NCI-H526 (cell line): Measurements from ENCODE around the gene GLIS1.

Experiments used
- DNase-seq, 2 experiments: peaks; one replicate each; lab custom pipeline; 2025; lab: John Stamatoyannopoulos, UW

GLIS1 gene

GRCh38 chr1:53508991-53509666 is 229.8 kb downstream of the GLIS1 start:
- no peak for DNase-seq

GRCh38 chr1:53508056-53508990 is 230.6 kb downstream of the GLIS1 start:
- DNase-seq, result no peak

DNA sequence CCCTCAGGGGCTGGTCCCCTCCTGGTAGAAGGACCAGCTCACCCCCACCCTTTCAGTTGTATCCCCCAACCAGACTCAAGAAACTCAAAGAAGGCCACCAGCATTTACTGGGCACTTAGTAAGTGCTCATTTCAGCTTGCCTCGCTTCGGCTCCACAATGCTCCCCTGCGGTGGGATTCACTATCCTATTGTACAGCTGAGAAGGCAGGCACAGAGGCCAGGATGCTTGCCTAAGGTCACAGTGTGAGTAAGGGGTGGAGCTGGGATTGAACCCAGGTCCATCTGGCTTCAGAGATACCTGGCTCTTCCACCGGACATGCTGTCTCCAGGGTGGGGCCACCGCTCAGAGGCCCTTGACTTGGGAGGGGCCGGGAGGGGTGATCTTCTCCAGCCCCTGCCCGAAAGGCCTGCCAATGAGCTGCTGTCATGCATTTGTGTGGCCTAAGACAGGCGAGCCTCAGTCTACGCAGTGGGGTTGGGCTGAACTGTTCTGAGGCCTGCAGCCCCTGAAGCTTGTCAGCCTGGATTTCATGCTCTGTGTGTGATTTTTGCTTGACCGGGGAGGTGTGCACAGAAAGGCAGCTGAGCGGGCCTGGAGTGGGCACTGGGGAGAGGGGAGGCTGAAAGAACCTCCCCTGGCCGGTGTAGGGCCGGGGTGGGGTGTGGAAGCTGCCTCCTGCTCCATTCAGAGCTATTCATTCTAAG is 231.7 kb downstream of the GLIS1 start:
- no peak for DNase-seq

GRCh38 chr1:53506355-53507050 is 232.5 kb downstream of the GLIS1 start:
- DNase-seq, result no peak

DNA sequence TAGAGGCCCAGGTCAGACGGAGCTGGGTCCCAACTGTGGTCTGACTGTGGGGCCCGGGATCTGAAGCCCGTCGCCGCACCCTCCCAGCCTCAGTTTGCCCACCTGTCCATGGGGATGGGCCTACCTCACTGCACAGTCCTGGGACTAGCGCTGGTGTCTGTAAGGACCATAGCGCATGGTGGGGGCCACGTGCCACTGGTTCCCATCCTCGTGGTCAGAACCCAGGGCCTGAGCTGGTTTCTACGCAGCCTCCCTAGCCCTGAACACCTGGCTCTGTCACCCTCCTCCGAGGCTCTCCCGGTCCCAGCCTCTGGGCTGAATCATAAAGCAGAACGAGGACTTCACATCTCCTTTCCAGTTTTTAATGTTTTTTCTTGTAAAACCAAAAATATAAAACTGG is 233.1 kb downstream of the GLIS1 start:
- no peak for DNase-seq

GRCh38 chr1:53505401-53505800 is 233.6 kb downstream of the GLIS1 start:
- DNase-seq, result no peak

DNA sequence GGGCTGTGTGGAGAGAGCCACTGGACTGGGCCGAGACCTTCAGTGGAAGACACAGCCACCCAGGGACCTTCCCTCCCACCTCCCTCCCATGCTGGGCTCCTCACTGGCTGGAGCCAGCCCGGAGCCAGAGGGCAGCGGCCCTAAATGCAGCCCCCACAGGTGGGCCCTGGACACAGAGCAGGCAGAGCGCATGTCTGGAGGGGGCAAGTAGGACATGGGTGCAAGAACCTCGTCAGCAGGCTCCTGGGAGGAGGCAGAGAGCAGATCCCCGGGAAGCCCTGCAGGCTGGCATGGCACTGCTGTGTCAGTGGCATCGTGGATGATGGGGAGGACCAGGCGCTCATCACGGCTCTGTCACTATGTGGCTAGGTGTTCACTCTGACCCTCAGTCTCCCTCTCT is 234.1 kb downstream of the GLIS1 start:
- DNase-seq, result no peak

DNA sequence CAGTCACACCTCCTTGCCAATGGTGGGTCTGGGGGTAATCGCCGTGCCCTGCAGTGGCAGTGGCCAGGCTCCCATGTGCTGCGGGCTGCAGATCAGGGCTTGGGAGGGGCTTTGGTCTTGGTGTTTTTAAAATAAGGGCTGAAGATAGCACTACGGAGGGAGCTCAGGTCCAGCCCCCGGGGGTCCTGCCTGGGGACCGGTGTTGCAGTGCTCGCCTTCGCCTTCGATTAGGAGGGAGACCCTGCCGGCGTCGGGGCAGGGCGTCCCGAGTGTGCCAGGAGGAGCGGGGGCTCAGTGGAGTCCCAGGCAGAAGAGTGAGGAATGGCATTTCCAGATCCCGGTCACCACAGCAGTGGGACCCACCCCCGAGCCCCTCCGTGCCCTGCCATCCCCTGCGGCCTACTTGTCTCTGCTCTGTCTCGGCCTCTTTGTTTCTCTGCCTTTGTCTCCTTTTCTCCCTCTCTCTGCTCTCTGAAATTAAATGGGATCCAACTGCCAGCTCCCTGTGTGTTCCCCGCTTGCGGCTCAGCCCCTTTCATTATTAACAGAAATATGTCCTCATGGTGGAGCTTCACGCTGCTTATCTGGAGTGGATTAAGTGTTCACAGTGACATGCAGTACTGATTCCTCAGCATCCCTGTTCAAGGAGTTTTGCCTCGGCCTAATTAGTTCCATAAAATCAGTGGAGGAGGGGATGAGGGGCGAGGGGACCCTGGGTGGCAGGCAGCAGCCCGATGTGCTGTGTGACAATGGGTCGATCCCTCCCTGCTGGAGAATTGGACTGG is 235.3 kb downstream of the GLIS1 start:
- no peak for DNase-seq

DNA sequence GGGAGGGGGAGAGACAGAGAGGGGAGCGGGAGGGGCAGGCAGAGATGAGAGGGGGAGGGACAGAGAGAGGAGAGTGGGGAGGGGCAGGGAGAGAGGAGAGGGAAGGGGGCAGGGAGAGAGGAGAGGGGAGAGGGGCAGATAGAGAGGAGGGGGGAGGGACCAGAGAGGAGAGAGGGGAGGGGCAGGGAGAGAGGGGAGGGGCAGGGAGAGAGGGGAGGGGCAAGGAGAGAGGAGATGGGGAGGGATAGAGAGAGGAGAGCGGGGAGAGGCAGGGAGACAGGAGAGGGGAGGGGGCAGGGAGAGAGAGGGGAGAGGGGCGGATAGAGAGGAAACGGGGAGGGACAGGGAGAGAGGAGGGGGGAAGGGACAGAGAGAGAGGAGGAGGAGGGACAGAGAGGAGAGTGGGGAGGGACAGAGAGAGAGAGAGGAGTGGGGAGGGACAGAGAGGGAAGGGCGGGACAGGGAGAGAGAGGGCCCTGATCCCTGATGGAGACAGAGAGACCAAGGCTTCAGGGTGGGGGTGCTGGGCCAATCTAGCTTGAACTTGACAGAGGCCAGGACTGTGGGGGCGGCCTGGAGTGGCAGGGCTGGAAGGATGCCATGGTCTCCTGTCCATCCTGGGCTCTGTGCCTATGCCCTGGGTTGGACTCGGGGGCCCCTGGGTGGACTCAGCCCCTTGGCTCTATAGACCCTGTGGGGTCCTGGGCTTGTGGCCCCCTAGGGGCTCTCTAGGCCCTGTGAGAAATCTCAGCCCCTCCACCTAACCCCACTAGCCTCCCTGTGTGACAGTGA is 236.1 kb downstream of the GLIS1 start:
- peak in 1 of 2 experiments; percentile 46 for DNase-seq

DNA sequence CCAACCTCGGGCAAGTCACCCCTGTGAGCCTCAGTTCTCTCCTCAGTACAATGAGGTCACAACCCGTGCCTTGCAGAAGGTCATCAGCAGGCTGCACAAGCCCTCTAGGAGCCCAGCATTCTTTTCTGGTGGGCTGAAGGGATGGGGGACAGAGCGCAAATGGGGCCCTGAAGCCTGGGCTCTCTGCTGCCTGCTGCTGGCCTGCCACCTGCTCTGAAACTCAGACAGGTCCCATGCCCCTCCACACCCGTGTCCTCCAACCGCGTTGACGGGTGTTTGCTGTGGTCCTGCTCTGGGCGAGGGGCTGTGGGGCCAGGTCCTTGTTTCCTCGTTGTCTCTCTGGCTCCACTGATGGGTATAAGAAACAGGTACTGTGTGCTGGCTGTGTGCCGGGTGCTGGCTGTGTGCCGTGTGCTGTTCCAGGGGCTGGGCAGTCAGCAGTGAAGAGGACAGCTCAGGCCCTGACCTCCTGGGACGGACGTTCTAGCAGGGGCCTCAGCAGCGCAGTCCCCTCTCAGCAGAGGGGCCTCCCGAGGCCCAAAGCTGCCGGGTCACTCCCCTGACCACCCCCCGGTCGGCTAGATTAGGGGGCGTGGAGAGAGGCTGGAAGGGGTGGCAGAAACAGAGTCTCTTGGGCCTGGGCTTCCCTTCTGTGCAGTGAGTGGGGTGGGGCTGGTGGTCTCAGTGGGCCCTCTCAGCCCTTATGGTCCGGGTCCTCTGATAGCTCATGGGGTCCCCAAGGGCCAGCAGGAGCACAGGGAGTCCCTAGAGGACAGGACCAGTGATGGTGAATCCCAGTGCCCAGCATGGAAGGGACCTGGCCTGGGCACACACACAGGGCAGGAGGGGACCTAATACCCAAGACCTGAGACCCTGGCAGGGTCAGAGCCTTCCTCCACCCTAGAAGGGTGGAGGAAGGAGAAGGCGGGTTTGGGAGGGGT is 237.6 kb downstream of the GLIS1 start:
- DNase-seq, result no peak

DNA sequence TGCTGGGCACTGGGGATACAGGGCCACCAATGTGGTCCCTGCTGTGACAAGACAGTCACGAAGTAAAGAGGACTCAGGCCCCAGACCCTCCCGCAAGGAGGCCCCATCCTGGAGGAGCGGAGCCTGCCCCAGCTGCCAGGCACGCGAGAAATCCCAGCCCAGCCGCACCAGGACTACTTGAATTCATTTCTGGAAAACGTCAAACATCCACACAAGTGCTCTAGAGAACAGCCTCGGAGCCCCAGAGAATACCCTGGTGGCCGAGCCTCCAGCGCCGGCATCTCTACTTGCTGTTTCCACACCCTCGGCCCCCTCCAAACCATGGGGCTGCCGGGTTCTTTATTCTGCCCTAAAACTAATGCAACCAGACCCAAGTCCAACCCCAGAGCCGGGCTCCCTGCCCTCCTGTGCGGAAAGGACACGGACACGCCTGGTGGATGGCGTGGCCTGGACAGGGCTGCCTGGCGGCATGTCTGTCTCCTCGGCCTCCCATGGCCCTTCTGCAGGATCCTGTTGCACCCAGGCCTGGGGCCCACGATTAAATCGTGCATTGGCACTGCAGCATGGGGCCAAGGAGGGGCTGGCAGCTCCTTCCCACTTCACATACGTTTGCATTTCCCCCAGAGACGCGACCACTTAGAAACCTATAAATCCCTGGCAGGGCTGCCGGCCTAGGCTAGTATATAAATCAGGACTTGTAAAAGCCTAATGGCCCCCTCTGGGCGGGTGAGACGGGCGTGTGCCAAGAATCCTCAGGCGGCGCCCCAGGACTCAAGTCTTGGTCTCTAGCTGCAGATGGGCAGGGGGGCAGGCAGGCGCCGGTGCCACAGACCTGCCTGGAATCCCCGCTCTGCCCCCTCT is 238.5 kb downstream of the GLIS1 start:
- DNase-seq, result no peak

DNA sequence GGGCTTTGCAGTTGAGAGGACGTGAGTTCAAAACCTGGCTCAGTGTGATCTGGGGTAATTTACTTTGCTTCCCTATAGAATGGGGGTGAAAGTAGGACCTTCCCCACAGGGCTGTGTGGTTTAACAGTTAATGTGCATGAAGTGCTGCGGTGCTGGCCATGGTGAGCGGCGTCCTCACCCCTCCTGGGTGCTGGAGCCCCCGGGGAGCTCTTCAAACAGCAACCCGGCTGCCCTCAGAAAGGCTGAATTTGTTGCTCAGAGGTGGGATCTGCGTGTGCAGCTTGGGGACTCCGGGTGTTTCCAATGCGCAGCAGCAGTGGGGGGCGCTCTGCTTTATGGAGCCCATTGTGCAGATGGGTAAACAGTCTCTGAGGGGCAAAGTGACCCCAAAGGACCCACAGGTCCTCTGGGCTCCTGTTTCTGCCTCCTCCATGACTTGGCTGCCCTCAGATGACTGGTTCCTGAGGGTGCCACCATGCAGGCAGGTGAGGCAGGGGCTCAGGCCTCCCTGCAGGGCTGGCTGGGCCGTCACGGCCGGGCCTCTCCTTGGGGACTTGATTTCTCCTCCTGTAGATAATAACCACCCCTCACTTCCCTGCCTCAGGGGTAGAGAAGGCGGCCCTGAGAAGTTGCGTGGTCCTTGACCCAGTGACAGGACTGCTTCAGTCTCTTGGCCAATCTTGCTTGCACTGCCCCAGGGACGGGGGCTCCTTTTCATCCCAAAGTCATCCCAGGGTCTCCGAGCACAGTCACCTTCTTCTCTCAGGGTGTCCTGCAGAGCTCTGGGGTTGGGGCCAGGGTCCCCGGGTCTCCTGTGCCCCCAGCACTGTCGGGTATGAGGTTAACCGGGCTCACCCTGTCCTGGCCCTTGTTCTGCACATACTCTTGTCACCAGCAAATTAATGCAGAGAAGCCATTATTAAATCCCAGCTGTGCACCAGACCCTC is 239.4 kb downstream of the GLIS1 start:
- DNase-seq, result no peak

DNA sequence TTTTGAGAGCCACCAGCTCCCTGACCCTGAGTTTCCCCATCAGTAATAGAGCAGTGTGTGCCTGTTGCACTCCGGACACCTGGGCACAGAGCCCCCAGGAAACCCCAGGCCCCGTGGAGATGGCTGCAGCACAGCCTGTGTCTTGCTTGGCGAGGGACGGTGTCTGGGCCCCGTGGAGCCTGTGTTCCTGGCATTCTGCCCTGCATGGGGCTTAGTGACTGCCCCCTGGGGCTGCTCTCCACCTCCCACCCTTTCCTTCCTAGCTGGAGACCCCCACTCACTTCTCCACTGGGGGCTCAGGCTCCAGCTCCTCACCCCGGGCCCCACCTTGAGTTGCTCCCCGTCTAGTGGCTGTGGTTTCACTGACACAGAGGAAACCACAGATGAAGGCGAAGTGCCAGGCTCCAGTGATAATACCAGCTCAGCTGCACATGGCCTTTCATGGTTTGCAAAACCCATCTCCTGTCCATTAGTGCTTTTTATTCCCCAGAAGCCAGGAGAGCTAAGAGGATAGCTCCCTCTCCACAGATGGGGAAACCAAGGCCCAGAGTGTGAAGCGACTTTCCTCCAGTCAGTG is 240.3 kb downstream of the GLIS1 start:
- DNase-seq, result no peak

- DNase-seq, result no peak
These were observed 243.2 kb downstream of the GLIS1 start for GRCh38 chr1:53495633-53496345.

GRCh38 chr1:53490351-53490750 is 248.6 kb downstream of the GLIS1 start:
- DNase-seq, result no peak

DNA sequence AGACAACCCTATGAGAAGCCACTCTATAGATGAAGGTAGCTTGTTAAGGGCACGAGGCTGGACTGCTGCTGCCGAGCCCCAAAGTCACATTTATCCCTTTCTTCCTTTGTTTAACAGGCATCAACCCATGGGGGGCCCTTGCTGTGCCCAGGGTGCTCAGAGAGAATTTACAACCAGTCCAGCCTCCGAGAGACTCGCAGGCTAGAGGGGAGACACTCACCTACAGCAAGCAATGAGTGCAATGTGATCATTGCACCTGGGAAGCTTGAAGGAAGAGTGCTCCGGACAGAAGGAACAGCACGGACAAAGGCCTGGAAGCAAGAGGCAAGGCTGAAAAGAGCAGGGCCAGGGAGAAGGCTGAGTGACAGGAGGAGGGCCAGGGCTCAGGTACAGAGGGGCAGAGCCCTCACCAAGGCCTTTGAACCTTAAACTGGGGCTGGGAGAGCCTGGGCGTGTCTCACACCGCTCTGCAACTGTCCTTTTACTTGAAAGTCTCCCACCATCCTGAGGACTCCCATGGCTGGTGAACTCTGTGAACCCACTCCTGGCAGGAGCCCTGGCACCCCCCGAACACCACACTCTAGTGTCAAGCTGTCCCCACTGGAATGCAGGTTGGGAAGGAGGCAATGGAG is 252.5 kb downstream of the GLIS1 start:
- DNase-seq, result no peak
